GM13977 (cell line): ENCODE data around the gene DLX6.
"Not testable (repeated sequence)": the region's sequence is repeated elsewhere in the genome, so short reads cannot be mapped to it uniquely, and the experiment has no call there.

Experiments used
- DNase-seq: peaks from one replicate; pipeline ENCODE4 v3.0.0; 2012; ENCODE audit warnings: low spot score
- in situ Hi-C: fragments of 300-500 bp; cut with MboI; formaldehyde crosslinking; loops from one replicate; pipeline ENCODE4 v1.12.0; 2022; ENCODE audit warnings: low sequenced_read_pairs, low pct_unique_long_range_greater_than_20kb, mixed read lengths, inconsistent platforms; ENCODE audit not compliant: unreplicated experiment
- TF ChIP-seq, protein P1 (sequence below): IDR thresholded peaks from 2 replicates; pipeline ENCODE4 v1.5.1; 2012; ENCODE audit warnings: mild to moderate bottlenecking, control low read depth; ENCODE audit not compliant: insufficient read depth; ENCODE audit errors: extremely low read depth, missing control alignments

DLX6 gene

DNA sequence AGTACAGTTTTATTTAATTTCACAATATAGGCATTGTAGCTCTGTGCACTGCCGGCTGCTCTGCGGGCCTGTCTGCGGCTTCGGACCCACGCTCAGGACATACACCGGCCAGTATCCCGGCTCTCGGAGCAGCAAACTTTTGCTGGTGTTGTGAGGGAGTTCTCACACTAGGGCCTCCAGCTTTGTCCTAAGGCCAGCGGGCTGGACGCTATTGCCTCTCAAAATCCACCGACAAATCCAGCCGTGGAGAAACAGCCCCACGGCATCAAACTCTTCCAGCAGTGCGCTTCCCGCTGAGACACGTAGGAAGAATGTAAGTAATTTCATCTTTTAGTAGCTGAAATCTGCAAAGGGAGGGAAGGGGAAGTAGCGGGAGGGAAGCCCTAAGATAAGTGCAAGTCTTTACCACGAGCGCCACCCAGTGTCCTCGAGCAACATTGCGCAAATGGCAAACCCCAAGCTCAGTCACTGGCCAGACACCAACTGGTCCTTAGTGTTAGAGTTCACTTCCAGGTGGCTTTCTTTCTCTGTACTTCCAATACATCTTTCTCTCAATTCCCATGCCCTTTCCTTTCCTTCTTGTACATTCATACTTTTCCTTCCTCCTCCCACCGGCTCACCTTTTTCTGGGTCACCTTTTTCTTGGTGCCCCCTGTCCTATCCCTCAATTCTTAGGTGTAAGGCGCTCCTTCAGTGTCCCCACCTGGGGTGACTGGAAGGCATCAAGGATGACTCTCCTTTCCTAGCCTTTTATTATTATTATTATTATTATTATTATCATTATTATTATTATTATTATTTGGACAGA is 22.3 kb downstream of the DLX6 start:
- TF ChIP-seq, protein P1, sequence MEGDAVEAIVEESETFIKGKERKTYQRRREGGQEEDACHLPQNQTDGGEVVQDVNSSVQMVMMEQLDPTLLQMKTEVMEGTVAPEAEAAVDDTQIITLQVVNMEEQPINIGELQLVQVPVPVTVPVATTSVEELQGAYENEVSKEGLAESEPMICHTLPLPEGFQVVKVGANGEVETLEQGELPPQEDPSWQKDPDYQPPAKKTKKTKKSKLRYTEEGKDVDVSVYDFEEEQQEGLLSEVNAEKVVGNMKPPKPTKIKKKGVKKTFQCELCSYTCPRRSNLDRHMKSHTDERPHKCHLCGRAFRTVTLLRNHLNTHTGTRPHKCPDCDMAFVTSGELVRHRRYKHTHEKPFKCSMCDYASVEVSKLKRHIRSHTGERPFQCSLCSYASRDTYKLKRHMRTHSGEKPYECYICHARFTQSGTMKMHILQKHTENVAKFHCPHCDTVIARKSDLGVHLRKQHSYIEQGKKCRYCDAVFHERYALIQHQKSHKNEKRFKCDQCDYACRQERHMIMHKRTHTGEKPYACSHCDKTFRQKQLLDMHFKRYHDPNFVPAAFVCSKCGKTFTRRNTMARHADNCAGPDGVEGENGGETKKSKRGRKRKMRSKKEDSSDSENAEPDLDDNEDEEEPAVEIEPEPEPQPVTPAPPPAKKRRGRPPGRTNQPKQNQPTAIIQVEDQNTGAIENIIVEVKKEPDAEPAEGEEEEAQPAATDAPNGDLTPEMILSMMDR, result peak; percentile 92
- DNase-seq, result peak; percentile 83
- in situ Hi-C loops, result loop anchor here (25.0 kb wide), 2 partner anchors 965 to 1115 kb away; no protein-coding TSS in a partner anchor

DNA sequence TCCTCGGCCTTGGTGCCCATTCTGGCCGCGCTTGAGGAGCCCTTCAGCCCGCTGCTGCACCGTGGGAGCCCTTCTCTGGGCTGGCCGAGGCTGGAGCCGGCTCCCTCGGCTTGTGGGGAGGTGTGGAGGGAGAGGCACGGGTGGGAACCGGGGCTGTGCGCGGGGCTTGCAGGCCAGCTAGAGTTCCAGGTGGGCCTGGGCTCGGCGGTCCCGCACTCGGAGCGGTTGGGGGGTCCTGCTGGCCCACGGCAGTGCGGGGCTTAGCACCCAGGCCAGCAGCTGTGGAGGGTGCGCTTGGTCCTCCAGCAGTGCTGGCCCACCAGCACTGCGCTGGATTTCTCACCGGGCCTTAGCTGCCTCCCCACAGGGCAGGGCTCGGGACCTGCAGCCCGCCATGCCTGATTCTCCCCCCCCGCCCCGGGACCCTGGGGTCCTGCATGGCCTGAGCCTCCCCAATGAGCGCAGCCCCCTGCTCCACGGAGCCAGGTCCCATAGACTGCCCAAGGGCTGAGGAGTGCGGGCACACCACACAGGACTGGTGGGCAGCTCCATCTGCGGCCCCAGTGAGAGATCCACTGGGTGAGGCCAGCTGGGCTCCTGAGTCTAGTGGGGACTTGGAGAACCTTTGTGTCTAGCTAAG is 29.0 kb downstream of the DLX6 start:
- in situ Hi-C loops, result loop anchor here (25.0 kb wide), 2 partner anchors 972 to 1122 kb away; no protein-coding TSS in a partner anchor
- not testable (repeated sequence) for DNase-seq

DNA sequence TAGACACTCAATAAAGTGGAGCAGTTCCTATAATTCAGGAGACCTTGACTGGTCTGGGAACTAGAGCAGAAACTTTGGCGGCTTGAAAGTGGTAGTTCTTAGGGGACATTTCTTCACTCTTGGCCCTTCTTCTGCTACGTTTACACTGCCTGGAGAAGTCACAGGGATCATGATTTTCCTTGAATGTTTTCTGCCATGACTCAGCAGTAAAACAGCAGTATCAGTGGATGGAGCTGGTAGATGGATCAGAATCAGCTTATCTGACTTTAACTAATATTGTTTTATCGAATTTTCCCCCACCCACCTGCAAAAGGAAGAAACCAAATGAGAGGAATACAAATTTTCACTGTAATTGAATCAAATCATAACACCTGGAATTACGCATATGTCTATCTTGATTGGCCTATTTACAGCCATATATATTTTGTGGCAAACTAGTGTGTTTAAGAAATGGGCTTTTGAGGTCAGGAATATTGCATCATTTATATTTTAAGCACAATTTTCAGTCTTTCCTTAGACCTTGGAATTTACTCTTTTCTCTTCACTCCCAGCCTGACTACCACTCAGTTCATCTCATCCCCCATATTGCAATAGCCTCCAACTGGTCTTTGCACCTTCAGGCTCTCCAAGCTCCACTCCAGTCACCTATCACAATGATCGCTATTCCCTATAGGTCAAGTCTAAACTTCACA is 34.2 kb downstream of the DLX6 start:
- no peak for DNase-seq
- TF ChIP-seq, protein P1, result no peak
- in situ Hi-C loops, result loop anchor here (25.0 kb wide), 2 partner anchors 977 to 1127 kb away; no protein-coding TSS in a partner anchor

DNA sequence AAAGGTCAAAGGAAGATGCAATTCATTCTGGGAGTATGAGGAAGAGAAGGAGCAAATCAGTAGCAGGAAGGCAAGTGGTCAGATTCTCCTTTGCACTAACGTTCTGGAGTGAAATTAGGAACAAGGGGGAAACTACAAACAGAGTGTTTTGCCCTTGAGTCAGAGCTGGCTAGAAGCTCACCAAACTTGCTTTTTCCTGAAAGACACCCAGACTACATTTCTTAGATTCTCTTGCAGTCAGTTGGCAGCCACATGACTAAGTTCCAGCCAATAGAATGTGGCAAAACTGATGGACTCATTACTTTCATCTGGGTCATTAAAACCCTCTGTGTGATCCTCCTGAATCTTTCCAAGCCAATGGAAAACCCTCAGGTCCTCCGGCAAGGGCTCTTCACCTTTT is 37.9 kb downstream of the DLX6 start:
- in situ Hi-C loops, result loop anchor here (25.0 kb wide), 2 partner anchors 981 to 1131 kb away; no protein-coding TSS in a partner anchor
- TF ChIP-seq, protein P1, result no peak
- no peak for DNase-seq
